Uterus (tissue), 2 donors: ENCODE measurements around the gene MSI2.

ENCODE experiments used
- CTCF ChIP-seq, 4 experiments: fragments of 200-600 bp in 2 of 4; fragments of 450-650 bp in 2 of 4; sonication (generic) in 2 of 4; IDR thresholded peaks; one replicate each; pipeline ENCODE4 v1.5.1; 2016 to 2019; ENCODE audit warnings: antibody characterized with exemption in 4 of 4, mild to moderate bottlenecking in 2 of 4, moderate library complexity in 1 of 4
- POLR2A ChIP-seq, 2 donors: fragments of 450-650 bp; IDR thresholded peaks; one replicate each; pipeline ENCODE4 v1.6.1; 2016; ENCODE audit warnings: antibody characterized with exemption in 2 of 2, mild to moderate bottlenecking in 1 of 2, moderate library complexity in 1 of 2

GRCh38 chr17:57724026-57724728, 467.9 kb downstream of the MSI2 start:
- TF ChIP-seq CTCF (IDR thresholded peaks at IDR 0.05): no peak
- TF ChIP-seq POLR2A (IDR thresholded peaks at IDR 0.05): no peak
